Measurements from ENCODE around the gene GPHN.
"Not testable (repeated sequence)": the region's sequence is repeated elsewhere in the genome, so short reads cannot be mapped to it uniquely, and the experiment has no call there.

Gene GPHN

GRCh38 chr14:66975251-66975650, 467.3 kb downstream of the GPHN start:
- DNase-seq, result no peak

GRCh38 chr14:66979101-66979974, 471.4 kb downstream of the GPHN start:
- DNase-seq, result no peak

GRCh38 chr14:66982247-66982646, 474.3 kb downstream of the GPHN start:
- no peak for DNase-seq

DNA sequence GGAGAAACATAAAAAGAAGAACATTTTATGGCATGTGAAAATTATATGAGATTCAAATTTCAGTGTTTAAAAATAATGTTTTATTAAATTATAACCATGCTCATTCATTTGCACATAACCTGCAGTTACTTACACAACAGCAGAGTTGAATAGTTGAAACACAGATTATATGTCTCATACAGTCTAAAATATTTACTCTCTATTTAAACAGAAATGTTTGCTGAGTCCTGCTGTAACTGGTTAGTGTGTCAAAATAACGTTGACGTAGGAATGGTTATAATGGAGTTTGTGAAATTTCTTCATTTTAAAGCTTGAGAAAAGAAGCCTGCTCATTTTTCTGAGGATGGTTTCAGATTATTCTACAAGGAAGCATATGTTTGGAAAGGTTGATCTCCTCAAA, 484.8 kb downstream of the GPHN start:
- no peak for DNase-seq

DNA sequence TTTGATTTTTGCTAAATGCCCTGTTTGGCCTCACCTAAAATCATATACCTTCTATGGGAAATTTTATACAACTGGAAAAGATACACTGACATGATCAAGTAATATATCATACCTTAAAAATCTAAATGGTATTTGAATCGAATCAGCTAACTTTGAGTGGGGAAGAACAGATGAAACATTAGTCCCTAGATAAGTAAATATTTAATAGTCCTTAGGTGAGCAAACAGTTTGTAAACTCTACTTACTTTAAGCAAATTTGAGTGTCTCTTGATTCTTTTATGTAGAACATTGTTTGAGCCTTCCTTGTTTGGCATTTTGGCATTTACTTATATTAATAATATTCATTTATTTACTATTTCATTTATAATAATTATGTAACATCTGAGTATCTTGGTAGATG, 485.6 kb downstream of the GPHN start:
- no peak for DNase-seq

DNA sequence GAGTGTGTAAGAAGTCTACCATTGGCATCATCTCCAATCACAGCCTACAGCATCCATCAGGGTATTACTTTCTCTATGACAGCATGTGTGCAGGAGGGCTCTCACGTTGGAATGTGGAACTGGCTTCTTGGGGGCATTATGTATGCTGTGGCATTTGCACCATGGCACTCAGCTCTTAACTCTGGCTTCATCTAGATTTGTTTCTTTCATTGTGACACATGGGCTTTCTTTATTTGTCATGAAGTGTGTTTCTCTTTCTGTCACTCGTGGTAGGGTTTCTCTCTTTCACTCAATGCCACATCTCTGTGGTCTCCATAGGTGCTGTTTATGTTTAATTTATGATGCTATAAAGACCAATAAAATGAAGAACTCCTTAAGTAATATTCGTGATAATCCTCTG, 490.1 kb downstream of the GPHN start:
- DNase-seq, result no peak

- DNase-seq, result no peak
Observed at GRCh38 chr14:66999978-67000377, 492.0 kb downstream of the GPHN start.

DNA sequence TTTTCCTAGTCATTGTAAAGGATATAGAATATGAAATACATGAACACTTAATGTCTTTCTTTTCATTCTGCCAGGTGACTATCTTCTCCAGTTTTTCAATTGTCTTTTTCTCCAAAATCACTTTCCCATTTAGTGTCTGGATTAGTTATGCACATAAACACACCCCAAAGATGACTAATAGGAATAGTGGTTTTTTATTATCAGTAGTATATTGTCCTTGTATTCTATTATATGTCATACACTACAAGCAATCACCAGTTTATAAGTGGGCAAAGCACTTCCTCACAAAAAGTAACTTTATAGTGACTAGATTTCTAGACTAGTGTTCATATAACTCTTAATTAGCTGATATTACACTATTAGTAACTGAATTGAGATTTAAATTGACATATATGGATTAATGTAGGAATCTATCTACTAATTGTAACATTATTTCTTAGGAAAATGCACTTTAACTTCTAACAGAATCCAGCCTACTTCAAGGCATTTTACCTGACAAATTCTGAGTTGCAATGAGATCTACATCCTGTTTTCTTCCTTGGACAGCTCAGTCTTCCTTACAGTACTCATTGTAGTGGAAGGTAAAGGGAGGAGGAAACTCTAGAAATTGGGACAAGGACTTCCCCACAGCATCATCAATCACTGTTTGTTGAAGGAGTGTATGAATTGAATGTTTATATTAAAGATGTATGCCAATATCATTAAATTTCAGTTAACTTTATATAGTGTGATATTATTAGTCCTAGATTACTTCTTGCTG, 495.2 kb downstream of the GPHN start:
- no peak for DNase-seq

DNA sequence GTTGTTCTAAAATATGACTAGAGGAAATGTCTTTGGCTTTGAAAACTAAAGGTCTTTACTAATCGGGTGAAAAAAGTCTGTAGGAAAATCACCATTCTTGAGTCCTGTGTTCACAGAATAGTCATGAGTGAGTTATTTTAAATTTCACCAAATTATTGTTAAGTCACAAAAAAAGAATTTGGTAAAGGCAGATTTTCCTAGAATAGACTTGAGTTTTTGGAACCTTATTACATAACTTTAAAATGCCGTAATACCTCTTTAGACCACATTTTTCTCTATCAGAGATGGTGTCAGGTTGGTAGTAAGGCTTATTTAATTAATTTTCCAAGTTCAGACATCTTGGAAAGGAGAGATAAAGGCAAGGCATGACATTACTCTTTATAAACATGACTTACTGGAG, 496.6 kb downstream of the GPHN start:
- no peak for DNase-seq

DNA sequence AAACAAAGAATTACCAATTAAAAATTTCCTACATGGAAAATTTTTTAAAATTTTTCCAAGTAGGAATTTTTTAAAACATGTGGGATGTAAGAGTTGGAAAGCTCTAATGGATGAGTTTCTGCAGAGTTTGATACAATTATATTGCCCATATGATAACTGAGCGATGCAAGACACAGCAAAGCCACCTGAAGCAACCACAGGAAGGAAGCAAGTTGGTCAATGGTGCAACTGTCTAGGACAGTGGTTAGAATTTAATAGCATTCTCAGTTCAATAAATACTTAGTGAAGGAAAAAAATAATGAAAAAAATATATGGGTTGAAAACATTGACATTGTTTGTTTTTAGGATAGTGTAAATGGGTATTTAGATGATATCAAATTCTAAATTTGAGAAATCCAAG, 502.7 kb downstream of the GPHN start:
- no peak for DNase-seq

- DNase-seq, result no peak
Observed at GRCh38 chr14:67016856-67017255, 508.9 kb downstream of the GPHN start.

GRCh38 chr14:67018720-67019119, 510.8 kb downstream of the GPHN start:
- no peak for DNase-seq

GRCh38 chr14:67019796-67020195, 511.8 kb downstream of the GPHN start:
- DNase-seq, result no peak

- no peak for DNase-seq
Observed at GRCh38 chr14:67031920-67032774, 524.2 kb downstream of the GPHN start.

GRCh38 chr14:67045440-67045839, 537.5 kb downstream of the GPHN start:
- no peak for DNase-seq

GRCh38 chr14:67050896-67051295, 542.9 kb downstream of the GPHN start:
- DNase-seq, result no peak

- no peak for DNase-seq
Observed at GRCh38 chr14:67056684-67057083, 548.7 kb downstream of the GPHN start.

DNA sequence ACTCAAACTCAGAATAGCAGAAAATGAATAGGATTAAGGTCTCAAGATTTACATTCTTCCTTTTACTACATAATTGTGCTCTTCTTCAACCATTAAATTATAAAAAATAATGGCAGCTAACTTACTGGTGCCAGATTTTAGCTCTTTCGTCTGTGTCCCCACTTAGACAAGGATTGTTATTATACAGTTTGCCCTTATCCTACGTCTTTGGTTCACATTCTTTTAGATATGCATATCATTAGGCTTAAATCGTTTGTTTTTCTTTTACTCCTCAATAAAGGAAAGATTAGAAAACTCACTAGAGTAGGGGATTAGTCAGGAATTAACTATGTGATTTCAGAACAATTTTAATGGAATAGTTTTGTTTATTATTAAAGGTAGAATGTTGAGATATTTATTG, 551.6 kb downstream of the GPHN start:
- DNase-seq, result no peak

GRCh38 chr14:67060546-67060945, 552.6 kb downstream of the GPHN start:
- no peak for DNase-seq

- not testable (repeated sequence) for DNase-seq
Observed at GRCh38 chr14:67067070-67067814, 559.3 kb downstream of the GPHN start.

DNA sequence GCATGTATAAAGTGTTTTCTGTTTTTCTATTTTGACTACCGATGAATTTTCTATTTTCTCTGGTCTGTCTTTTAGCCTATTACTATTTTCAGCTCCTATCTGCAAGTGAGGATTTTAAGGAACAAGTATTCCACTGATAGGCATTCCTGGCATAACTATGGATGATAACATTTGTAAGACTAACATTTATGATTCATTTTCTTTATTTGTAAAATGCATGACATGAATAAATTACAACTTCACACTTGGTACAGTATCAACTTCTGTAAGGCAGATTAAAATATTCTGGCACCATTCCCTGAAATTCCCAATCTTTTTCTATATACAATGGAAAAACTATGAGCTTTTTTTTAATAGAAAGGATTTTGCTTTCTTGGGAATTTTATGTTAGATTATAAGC, 560.3 kb downstream of the GPHN start:
- no peak for DNase-seq

GRCh38 chr14:67071506-67071905, 563.6 kb downstream of the GPHN start:
- DNase-seq, result no peak

DNA sequence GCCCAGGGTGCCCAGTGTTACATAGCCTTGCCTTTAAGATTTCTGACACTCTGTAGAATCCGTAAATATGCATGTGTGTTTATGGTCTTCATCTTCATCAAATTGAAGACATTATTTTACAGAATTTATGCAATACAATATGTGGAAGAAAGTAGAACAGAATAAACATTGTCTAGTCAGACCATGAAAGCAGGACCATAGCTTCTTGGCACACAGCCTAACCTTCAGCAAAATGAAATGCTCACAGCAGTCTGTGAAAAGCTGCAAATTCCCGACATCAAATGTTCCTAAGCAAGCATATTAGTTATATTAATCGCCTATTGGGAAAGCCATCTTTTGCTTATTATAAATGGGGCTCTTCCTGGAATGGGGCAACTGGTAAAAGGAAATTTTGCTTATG, 570.0 kb downstream of the GPHN start:
- no peak for DNase-seq
